SJCRH30 (cell line): ENCODE data around the gene RCC1. TPM values are rescaled to one million over a fixed set of nuclear protein-coding genes. Genes with fewer than 3 reads are reported as not detected.
A peak's percentile ranks its signal among the peaks of the same experiment; 100 is the strongest.
"Not testable (repeated sequence)": the region's sequence is repeated elsewhere in the genome, so short reads cannot be mapped to it uniquely, and the experiment has no call there.

Source experiments
- DNase-seq, 2 experiments: peaks; one replicate each; pipeline ENCODE4 v3.0.0-alpha.2; 2015 to 2020
- H3K27ac ChIP-seq: fragments of 250-450 bp; sonication (Bioruptor Pico); 2 replicates; pipeline ENCODE4 v1.5.1; 2020; ENCODE audit warnings: mild to moderate bottlenecking, moderate library complexity
- H3K27me3 ChIP-seq: fragments of 250-450 bp; sonication (Bioruptor Pico); 2 replicates; pipeline ENCODE4 v1.5.1; 2020; ENCODE audit warnings: mild to moderate bottlenecking, moderate library complexity
- H3K36me3 ChIP-seq: fragments of 250-450 bp; sonication (Bioruptor Pico); 2 replicates; pipeline ENCODE4 v1.5.1; 2020; ENCODE audit warnings: mild to moderate bottlenecking, moderate library complexity
- H3K4me1 ChIP-seq: fragments of 250-450 bp; sonication (Bioruptor Pico); 2 replicates; pipeline ENCODE4 v1.5.1; 2020; ENCODE audit warnings: mild to moderate bottlenecking, moderate library complexity
- H3K4me3 ChIP-seq: fragments of 250-450 bp; sonication (Bioruptor Pico); 2 replicates; pipeline ENCODE4 v1.5.1; 2020; ENCODE audit warnings: mild to moderate bottlenecking, moderate library complexity
- H3K9me3 ChIP-seq: fragments of 250-450 bp; sonication (Bioruptor Pico); replicated peaks from 2 replicates; pipeline ENCODE4 v1.5.1; 2020; ENCODE audit warnings: mild to moderate bottlenecking, moderate library complexity
- total RNA-seq: library from RNA; depleted of rRNA; stranded (reverse); fragments of >200 nt; shearing (Covaris generic); gene quantifications from 2 replicates; pipeline ENCODE4 v1.2.3, GENCODE V29; 2014; rRNA removed

The RCC1 gene, protein sequence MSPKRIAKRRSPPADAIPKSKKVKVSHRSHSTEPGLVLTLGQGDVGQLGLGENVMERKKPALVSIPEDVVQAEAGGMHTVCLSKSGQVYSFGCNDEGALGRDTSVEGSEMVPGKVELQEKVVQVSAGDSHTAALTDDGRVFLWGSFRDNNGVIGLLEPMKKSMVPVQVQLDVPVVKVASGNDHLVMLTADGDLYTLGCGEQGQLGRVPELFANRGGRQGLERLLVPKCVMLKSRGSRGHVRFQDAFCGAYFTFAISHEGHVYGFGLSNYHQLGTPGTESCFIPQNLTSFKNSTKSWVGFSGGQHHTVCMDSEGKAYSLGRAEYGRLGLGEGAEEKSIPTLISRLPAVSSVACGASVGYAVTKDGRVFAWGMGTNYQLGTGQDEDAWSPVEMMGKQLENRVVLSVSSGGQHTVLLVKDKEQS
- 70.1 and 70.2 TPM in 2 replicates for total RNA-seq

DNA sequence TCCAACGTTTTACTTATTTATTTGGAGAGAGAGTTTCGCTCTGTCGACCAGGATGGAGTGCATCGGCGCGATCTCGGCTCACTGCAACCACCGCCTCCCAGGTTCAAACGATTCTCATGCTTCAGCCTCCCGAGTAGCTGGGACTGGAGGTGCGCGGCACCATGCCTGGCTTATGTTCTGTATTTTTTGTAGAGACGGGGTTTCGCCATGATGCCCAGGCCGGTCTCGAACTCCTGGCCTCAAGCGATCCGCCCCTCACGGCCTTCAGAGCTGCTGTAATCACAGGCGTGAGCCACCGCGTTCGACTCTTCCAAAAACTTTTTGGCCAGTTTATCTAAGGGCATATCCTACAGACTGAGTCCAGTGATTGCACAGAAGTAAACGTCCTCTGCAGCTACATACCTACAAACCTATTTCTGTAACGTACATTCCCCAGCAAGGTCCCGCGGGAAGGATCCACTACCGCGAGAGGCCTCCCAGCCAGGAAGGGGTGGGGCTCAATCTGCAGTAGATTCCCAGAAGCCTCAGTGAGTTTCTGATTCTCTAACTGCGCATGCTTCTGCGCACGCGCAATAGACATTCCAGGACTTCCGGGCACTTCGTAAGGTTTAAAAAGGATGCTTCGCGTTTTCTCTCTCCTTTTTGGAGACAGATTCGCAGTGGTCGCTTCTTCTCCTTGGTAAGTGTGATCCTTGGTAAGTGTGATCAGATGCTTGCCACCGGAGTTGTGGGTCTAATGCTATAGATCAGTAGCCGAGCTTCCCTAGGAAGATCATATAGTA lies at the start of gene RCC1:
Gene RCC1 (plus strand): TSS at position 638 of the 782 bp plus-strand sequence. CDS start 23,824 bp downstream, outside the sequence.
- H3K36me3 ChIP-seq: peaks cover 47% of the 10 kb centered on the region
- DNase-seq: peak; percentile 99 to 100
- H3K27ac ChIP-seq: peak within 1 kb of the TSS; percentile 87
- no peaks in the 10 kb centered on the region for H3K9me3 ChIP-seq
- H3K4me3 ChIP-seq: peak within 1 kb of the TSS; percentile 82
- peaks cover 27% of the 10 kb centered on the region for H3K4me1 ChIP-seq
- H3K27me3 ChIP-seq: peaks cover 8% of the 10 kb centered on the region

DNA sequence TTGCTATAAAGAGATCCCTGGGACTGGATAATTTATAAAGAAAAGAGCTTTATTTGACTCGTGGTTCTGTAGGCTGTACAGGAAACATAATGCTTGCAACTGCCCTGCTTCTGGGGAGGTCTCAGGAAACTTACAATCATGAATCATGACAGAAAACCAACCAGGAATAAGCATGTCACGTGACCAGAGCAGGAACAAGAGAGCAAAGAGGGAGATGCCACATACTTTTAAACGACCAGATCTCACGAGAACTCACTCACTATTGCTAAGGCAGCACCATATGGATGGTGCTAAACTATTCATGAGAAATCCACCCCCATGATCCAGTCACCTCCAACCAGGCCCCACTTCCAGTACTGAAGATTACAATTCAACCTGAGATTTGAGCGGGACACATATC lies 49.8 kb upstream of the RCC1 start:
- DNase-seq: no peak
- Histone ChIP-seq H3K27me3 (no peaks in the 10 kb centered on the region), H3K9me3 (no peaks in the 10 kb centered on the region), H3K27ac (no peak overlapping the region), H3K4me1 (no peaks in the 10 kb centered on the region), H3K36me3 (peaks cover 18% of the 10 kb centered on the region), H3K4me3 (no peak overlapping the region)

- Histone ChIP-seq H3K36me3 (peaks cover 19% of the 10 kb centered on the region), H3K4me3 (no peak overlapping the region), H3K27ac (no peak overlapping the region), H3K27me3 (no peaks in the 10 kb centered on the region), H3K9me3 (no peaks in the 10 kb centered on the region), H3K4me1 (no peaks in the 10 kb centered on the region)
- DNase-seq: no peak
Measured at GRCh38 chr1:28457678-28458077, 48.2 kb upstream of the RCC1 start.

GRCh38 chr1:28458237-28459228 lies 47.3 kb upstream of the RCC1 start:
- H3K9me3 ChIP-seq: no peaks in the 10 kb centered on the region
- H3K36me3 ChIP-seq: peaks cover 19% of the 10 kb centered on the region
- H3K27me3 ChIP-seq: no peaks in the 10 kb centered on the region
- no peaks in the 10 kb centered on the region for H3K4me1 ChIP-seq
- no peak overlapping the region for H3K27ac ChIP-seq
- no peak overlapping the region for H3K4me3 ChIP-seq
- DNase-seq: no peak

DNA sequence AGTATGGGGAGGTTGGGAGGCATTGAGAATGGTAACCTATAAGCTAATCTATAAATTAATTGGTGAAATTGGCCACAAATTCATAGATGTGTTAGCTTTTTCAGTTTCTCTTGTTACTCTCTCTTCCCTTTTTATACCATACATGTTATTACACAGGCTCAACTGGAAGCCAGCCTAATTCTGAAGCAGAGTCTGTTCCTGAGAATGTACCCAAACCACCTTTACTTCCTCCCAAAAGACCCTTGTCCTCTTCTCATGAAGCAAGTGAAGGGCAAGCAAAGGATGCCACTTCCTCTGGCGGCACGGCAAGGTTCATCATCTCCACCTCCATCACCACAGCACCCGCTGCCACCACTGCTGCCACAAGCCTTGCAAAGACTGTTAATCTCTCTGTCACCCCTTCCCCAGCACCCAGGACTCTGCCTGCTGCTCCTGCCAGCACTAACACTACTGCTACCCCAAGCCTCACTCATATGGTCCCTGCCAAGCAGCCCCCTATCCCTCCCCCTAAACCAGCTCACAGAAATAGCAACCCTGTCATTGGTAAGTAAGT lies 39.5 kb upstream of the RCC1 start:
- no peak overlapping the region for H3K4me3 ChIP-seq
- H3K27me3 ChIP-seq: no peaks in the 10 kb centered on the region
- DNase-seq: no peak
- H3K9me3 ChIP-seq: no peaks in the 10 kb centered on the region
- peaks cover 51% of the 10 kb centered on the region for H3K36me3 ChIP-seq
- H3K27ac ChIP-seq: no peak overlapping the region
- no peaks in the 10 kb centered on the region for H3K4me1 ChIP-seq

DNA sequence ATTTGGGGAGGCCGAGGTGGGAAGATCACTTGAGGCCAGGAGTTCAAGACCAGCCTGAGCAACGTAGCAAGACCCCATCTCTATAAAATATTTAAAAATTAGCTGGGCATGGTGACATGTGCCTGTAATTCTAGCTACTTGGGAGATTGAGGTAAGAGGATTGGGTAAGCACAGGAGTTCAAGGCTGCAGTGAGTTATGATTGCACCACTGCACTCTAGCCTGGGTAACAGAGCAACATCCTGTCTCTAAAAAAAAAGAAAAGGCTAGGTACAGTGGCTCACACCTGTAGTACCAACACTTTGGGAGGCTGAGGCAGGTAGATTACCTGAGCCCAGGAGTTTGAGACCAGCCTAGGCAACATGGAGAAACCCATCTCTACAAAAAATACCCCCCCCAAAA lies 35.7 kb upstream of the RCC1 start:
- H3K4me3 ChIP-seq: no peak overlapping the region
- H3K27me3 ChIP-seq: no peaks in the 10 kb centered on the region
- no peak overlapping the region for H3K27ac ChIP-seq
- no peaks in the 10 kb centered on the region for H3K4me1 ChIP-seq
- no peak for DNase-seq
- H3K9me3 ChIP-seq: no peaks in the 10 kb centered on the region
- peaks cover 58% of the 10 kb centered on the region for H3K36me3 ChIP-seq

- H3K36me3 ChIP-seq: peaks cover 69% of the 10 kb centered on the region
Measured at GRCh38 chr1:28479497-28479896, 26.3 kb upstream of the RCC1 start.

DNA sequence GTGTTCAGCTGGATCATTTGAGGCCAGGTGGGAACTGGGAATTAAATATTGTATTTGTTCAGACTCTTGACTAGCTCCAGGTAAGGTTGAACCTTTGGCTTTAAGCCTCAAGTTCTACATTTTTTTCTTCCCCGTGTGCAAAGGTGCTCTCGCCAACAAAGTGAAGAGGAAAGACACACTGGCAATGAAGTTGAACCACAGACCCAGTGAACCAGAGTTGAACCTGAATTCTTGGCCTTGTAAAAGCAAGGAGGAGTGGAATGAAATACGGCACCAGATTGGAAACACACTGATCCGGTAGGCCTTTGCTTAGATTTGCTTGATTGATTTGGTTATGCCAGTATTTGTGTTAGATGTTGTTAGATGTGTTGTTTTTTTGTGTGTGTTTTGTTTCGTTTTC lies 25.5 kb upstream of the RCC1 start:
- Histone ChIP-seq H3K27me3 (no peaks in the 10 kb centered on the region), H3K4me1 (no peaks in the 10 kb centered on the region), H3K36me3 (peaks cover 71% of the 10 kb centered on the region), H3K27ac (no peak overlapping the region), H3K4me3 (no peak overlapping the region), H3K9me3 (no peaks in the 10 kb centered on the region)
- DNase-seq: no peak

More at GRCh38 chr1:28479497-28479896, 26.3 kb upstream of the RCC1 start:
- H3K9me3 ChIP-seq, H3K27ac ChIP-seq, H3K4me1 ChIP-seq, H3K27me3 ChIP-seq, DNase-seq, H3K4me3 ChIP-seq: not testable (repeated sequence)

DNA sequence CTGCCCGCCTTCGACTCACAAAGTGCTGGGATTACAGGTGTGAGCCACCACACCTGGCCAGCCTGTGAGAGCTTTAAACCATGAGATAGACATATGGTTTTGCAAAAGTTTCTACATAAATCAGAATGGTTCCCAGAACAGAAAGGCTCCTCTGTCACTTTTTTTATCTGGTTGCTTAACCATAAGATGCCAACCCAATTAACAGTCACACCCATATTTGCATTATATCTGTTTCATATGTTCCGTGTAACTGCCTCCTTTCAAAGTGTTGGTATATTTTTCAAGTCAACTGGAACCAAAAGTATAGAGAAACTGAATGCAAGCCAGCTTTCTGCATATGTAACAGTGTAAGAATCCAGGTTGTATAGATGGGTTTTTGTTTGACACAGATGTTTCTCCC lies 23.7 kb upstream of the RCC1 start:
- H3K4me3 ChIP-seq: no peak overlapping the region
- no peak overlapping the region for H3K27ac ChIP-seq
- DNase-seq: no peak
- no peaks in the 10 kb centered on the region for H3K27me3 ChIP-seq
- H3K9me3 ChIP-seq: no peaks in the 10 kb centered on the region
- no peaks in the 10 kb centered on the region for H3K4me1 ChIP-seq
- H3K36me3 ChIP-seq: peaks cover 72% of the 10 kb centered on the region

DNA sequence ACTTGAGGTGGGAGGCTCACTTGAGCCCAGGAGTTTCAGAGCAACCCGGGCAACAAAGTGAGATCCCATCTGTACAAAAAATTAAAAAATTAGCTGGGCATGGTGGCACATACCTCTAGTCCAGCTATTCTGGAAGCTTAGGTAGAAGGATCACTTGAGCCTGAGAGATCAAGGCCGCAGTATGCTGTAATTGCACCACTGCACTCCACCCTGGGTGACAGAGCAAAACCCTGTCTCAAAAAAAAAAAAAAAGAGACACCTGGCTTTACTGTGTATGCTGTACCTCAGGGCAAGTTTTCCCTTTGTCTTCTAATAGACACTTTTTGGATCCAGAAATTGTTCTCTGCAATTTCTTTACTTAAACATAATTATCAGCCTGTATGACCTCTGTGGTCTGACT lies 23.1 kb upstream of the RCC1 start:
- no peak overlapping the region for H3K4me3 ChIP-seq
- no peaks in the 10 kb centered on the region for H3K9me3 ChIP-seq
- no peaks in the 10 kb centered on the region for H3K27me3 ChIP-seq
- H3K27ac ChIP-seq: no peak overlapping the region
- H3K4me1 ChIP-seq: no peaks in the 10 kb centered on the region
- H3K36me3 ChIP-seq: peaks cover 67% of the 10 kb centered on the region
- no peak for DNase-seq

DNA sequence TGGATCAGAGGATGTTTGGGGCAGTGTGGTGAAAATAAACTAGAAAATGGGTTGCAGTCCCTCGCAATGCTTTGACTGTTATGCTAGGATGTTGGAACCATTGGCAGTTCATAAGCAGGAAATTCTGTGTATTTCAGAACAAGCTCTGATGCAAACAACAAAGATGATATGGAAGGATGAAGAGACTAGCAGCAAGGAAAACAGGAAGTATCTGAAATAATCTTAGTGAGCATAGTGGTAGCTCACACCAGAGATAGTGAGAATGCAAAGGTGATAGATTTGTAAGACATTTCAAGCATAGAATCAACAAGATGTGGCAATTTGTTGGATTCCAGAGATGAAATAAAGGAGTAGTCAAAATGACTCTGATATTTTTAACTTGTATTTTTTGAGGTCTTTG lies 11.1 kb upstream of the RCC1 start:
- no peak overlapping the region for H3K4me3 ChIP-seq
- H3K4me1 ChIP-seq: no peaks in the 10 kb centered on the region
- H3K27ac ChIP-seq: no peak overlapping the region
- no peaks in the 10 kb centered on the region for H3K27me3 ChIP-seq
- no peak for DNase-seq
- no peaks in the 10 kb centered on the region for H3K9me3 ChIP-seq
- H3K36me3 ChIP-seq: peaks cover 56% of the 10 kb centered on the region

- peaks cover 30% of the 10 kb centered on the region for H3K36me3 ChIP-seq
- no peaks in the 10 kb centered on the region for H3K4me1 ChIP-seq
- H3K27me3 ChIP-seq: no peaks in the 10 kb centered on the region
- no peak overlapping the region for H3K27ac ChIP-seq
- no peak overlapping the region for H3K4me3 ChIP-seq
- no peaks in the 10 kb centered on the region for H3K9me3 ChIP-seq
- no peak for DNase-seq
Measured at GRCh38 chr1:28499553-28499952, 6.3 kb upstream of the RCC1 start.

GRCh38 chr1:28501925-28502324 lies 3.9 kb upstream of the RCC1 start:
- Histone ChIP-seq H3K27ac (no peak overlapping the region), H3K4me1 (no peaks in the 10 kb centered on the region), H3K4me3 (no peak overlapping the region), H3K9me3 (no peaks in the 10 kb centered on the region), H3K27me3 (no peaks in the 10 kb centered on the region; the same call in 1 of the 2 replicates), H3K36me3 (peaks cover 21% of the 10 kb centered on the region)
- no peak for DNase-seq

GRCh38 chr1:28503117-28503516 lies 2.7 kb upstream of the RCC1 start:
- Histone ChIP-seq H3K4me3 (no peak overlapping the region), H3K9me3 (no peaks in the 10 kb centered on the region), H3K27ac (no peak overlapping the region), H3K27me3 (no peaks in the 10 kb centered on the region; the same call in 1 of the 2 replicates), H3K36me3 (peaks cover 32% of the 10 kb centered on the region), H3K4me1 (peaks cover 4% of the 10 kb centered on the region)
- no peak for DNase-seq
